Measurements from ENCODE around the gene GAS7. TPM values are rescaled to one million over a fixed set of nuclear protein-coding genes. Genes with fewer than 3 reads are reported as not detected.

The GAS7 gene
- total and polyA plus RNA-seq, 9 of the 15 experiments (the other 6 are each of a cell fraction or from before 2014, with no cell fraction given): 0.11 to 0.33 TPM; not detected in 7

DNA sequence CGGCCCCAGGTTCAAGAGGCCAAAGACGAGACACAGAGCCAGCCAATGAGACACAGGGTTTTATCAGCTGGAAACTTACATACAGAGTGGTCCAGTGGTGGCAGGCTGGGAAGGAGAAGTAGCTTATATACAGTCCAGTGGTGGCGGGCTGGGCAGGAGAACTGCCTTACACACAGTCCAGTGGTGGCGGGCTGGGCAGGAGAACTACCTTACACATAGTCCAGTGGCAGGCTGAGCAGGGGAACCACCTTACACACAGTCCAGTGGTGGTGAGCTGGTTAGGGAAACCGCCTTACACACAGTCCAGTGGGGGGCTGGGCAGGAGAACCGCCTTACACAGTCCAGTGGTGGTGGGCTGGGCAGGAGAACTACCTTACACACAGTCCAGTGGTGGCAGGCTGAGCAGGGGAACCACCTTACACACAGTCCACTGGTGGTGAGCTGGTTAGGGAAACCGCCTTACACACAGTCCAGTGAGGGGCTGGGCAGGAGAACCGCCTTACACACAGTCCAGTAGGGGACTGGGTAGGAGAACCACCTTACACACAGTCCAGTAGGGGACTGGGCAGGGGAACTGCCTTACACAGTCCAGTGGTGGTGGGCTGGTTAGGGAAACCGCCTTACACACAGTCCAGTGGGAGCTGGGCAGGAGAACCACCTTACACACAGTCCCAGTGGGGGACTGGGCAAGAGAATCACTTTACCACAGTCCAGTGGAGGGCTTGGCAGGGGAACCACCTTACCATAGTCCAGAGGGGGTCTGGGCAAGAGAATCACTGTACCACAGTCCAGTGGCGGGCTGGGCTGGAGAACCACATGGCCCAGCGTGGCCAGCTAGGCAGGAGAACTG lies 90.9 kb downstream of the GAS7 start:
- no peaks in the 10 kb centered on the region for H3K36me3 ChIP-seq (ENCODE audit: control insufficient read depth, insufficient read depth, low read length)
- TF ChIP-seq ZNF561 (CRISPR knock-in tag; conservative IDR thresholded peaks at IDR 0.05) (no peak), NR1H2 (CRISPR knock-in tag; IDR thresholded peaks at IDR 0.05) (no peak), HNRNPK (IDR thresholded peaks at IDR 0.05; ENCODE audit: low read depth, low read length, poor library complexity, severe bottlenecking) (no peak), PCBP2 (IDR thresholded peaks at IDR 0.05; ENCODE audit: low read depth, low read length, poor library complexity, severe bottlenecking) (no peak), RBM15 (IDR thresholded peaks at IDR 0.05; ENCODE audit: insufficient read depth, low read length) (no peak), MXI1 (IDR thresholded peaks at IDR 0.05; ENCODE audit: low read depth, low read length) (no peak), DDX20 (tag; IDR thresholded peaks at IDR 0.05; ENCODE audit: low read depth) (no peak), SAFB (IDR thresholded peaks at IDR 0.05; ENCODE audit: borderline replicate concordance, low read depth, low read length) (no peak), BDP1 (IDR thresholded peaks at IDR 0.05; ENCODE audit: insufficient read depth, insufficient read length) (no peak), GABPA (tag; conservative IDR thresholded peaks at IDR 0.05; ENCODE audit: low read depth) (no peak), YBX1 (IDR thresholded peaks at IDR 0.05) (no peak)
- TF ChIP-seq, protein P1, sequence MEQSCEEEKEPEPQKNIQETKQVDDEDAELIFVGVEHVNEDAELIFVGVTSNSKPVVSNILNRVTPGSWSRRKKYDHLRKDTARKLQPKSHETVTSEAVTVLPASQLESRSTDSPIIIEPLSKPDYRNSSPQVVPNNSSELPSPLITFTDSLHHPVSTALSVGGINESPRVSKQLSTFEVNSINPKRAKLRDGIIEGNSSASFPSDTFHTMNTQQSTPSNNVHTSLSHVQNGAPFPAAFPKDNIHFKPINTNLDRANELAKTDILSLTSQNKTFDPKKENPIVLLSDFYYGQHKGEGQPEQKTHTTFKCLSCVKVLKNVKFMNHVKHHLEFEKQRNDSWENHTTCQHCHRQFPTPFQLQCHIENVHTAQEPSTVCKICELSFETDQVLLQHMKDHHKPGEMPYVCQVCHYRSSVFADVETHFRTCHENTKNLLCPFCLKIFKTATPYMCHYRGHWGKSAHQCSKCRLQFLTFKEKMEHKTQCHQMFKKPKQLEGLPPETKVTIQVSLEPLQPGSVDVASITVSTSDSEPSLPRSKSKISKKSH (CRISPR knock-in tag; IDR thresholded peaks at IDR 0.05): no peak
- TF ChIP-seq, protein P2, sequence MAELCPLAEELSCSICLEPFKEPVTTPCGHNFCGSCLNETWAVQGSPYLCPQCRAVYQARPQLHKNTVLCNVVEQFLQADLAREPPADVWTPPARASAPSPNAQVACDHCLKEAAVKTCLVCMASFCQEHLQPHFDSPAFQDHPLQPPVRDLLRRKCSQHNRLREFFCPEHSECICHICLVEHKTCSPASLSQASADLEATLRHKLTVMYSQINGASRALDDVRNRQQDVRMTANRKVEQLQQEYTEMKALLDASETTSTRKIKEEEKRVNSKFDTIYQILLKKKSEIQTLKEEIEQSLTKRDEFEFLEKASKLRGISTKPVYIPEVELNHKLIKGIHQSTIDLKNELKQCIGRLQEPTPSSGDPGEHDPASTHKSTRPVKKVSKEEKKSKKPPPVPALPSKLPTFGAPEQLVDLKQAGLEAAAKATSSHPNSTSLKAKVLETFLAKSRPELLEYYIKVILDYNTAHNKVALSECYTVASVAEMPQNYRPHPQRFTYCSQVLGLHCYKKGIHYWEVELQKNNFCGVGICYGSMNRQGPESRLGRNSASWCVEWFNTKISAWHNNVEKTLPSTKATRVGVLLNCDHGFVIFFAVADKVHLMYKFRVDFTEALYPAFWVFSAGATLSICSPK (IDR thresholded peaks at IDR 0.05; ENCODE audit: borderline replicate concordance): no peak
- CTCF ChIA-PET (ENCODE audit: low intra/inter-chr PET ratio): no interaction called here
- H3K27ac ChIP-seq (ENCODE audit: extremely low read depth, low read depth, low read length): no peak overlapping the region
- no peak overlapping the region for H3K4me3 ChIP-seq
- no peaks in the 10 kb centered on the region for H3K4me1 ChIP-seq (replicated peaks in 1 of 2; ENCODE audit: control insufficient read depth in 2 of 2, insufficient read depth in 2 of 2, low read length in 2 of 2)
- no peak for DNase-seq (ENCODE audit: extremely low read depth in 1 of 4, low spot score in 3 of 4)
- H3K4me2 ChIP-seq (ENCODE audit: insufficient read depth, low read length): no peak overlapping the region
- POLR2A ChIA-PET: no interaction called here
- no peak overlapping the region for H3K9ac ChIP-seq (ENCODE audit: insufficient read depth in 1 of 2, low read depth in 2 of 2, low read length in 2 of 2)
- intact Hi-C loops (cut with micrococcal nuclease) (no loop called here), in situ Hi-C loops (cut with MboI) (no loop called here)
- no peaks in the 10 kb centered on the region for H3K79me2 ChIP-seq (ENCODE audit: control insufficient read depth, insufficient read depth, low read length)
- H4K20me1 ChIP-seq (replicated peaks; ENCODE audit: control insufficient read depth, insufficient read depth, low read length): no peaks in the 10 kb centered on the region
- H3K9me3 ChIP-seq (replicated peaks; ENCODE audit: control insufficient read depth, insufficient read depth, low read depth, low read length): no peaks in the 10 kb centered on the region
- no peak for ATAC-seq
- no TSS peak for BruUV-seq (replicated peaks)
- H3K27me3 ChIP-seq (ENCODE audit: control insufficient read depth in 2 of 2, insufficient read depth in 2 of 2, low read length in 2 of 2): peaks cover 0 to 10% of the 10 kb centered on the region in 2 experiments; a peak in 2 of 5 replicates
- H3K9me1 ChIP-seq (ENCODE audit: control insufficient read depth, insufficient read depth, low read length): no peaks in the 10 kb centered on the region
- WGBS (ENCODE audit: insufficient coverage, low coverage, missing lambda C conversion rate): 2% methylated on average over 8 of the region's 11 CpGs
- no peak for FAIRE-seq
- no peak overlapping the region for H2AFZ ChIP-seq (ENCODE audit: low read depth, low read length)
